Stimulated activated CD4-positive, alpha-beta T cell treated with anti-CD3 and anti-CD28 coated beads, Interleukin-4, amount 100 ng/mL, for 24 hours (primary cell): ENCODE measurements around the gene MRC2.

ENCODE experiments used
- DNase-seq: peaks from one replicate; pipeline ENCODE4 v3.0.0-alpha.2; 2020

MRC2 gene

GRCh38 chr17:62664336-62665120 lies 37.1 kb downstream of the MRC2 start:
- DNase-seq = no peak

DNA sequence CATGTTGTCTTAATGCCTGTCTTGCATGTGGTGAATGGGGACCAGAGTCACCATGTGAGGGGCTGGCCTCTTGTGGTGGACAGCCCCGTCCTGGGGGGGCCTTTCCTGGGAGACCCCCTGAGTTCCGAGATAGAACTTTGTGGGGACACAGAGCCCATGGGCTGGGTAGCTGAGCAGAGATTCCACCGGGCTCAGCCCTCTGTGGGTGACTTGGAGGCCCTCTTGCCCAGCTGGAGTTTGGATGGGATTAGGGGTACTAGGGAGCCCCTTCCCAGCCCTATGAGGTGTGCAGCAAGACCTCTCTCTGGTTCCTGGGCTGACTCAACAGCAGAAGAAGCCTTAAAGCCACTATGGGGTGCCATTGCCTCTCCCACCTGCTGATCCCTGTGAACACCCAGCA lies 38.1 kb downstream of the MRC2 start:
- DNase-seq = no peak

DNA sequence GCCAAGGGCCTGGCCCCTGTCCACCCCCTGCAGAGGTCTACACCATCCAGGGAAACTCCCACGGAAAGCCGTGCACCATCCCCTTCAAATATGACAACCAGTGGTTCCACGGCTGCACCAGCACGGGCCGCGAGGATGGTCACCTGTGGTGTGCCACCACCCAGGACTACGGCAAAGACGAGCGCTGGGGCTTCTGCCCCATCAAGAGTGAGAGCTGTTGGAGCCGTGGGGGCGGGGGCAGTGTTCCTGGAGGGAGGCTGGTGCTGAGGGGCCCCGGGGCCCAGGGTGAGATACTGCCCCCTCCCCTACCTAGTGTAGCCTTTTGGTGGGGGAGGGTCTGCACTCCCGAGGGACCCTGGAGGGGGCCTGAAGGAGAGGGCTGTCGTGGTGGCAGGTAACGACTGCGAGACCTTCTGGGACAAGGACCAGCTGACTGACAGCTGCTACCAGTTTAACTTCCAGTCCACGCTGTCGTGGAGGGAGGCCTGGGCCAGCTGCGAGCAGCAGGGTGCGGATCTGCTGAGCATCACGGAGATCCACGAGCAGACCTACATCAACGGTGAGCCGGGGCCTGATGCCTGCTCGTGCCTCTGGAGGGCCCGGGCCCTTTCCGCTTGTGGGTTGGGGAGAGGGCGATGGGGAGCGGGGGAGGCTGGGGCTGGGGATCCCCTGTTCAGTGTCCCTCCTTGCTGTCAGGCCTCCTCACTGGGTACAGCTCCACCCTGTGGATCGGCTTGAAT lies 38.8 kb downstream of the MRC2 start:
- no peak for DNase-seq

DNA sequence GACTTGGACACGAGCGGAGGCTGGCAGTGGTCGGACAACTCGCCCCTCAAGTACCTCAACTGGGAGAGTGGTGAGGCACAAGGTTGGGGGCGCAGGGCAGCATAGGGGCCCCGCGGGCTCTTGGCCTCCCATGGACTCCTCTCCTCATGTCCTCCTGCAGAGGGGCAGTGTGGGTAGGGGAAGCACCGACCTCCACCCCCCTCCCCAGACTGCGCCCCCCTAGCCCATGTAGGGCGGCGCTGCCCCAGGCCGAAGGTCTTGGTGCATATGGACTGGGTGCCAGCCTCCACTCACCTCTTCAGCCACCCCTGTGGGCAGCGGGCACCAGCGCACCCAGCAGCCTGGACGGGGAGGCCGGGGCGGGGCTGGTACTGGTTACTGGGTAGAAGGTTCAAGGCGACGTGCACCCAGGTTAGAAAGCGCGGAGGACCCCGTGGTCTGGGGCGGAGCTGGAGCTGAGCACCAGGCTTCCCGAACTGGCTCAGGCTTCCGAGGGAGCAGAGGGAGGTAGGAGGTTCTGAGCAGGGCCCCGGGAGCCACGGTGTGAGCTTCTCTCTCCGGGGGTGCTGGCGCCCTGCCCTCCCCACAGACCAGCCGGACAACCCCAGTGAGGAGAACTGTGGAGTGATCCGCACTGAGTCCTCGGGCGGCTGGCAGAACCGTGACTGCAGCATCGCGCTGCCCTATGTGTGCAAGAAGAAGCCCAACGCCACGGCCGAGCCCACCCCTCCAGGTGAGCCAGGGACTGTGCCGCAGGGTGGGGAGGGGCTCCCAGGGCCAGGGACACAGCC lies 39.5 kb downstream of the MRC2 start:
- DNase-seq = no peak

DNA sequence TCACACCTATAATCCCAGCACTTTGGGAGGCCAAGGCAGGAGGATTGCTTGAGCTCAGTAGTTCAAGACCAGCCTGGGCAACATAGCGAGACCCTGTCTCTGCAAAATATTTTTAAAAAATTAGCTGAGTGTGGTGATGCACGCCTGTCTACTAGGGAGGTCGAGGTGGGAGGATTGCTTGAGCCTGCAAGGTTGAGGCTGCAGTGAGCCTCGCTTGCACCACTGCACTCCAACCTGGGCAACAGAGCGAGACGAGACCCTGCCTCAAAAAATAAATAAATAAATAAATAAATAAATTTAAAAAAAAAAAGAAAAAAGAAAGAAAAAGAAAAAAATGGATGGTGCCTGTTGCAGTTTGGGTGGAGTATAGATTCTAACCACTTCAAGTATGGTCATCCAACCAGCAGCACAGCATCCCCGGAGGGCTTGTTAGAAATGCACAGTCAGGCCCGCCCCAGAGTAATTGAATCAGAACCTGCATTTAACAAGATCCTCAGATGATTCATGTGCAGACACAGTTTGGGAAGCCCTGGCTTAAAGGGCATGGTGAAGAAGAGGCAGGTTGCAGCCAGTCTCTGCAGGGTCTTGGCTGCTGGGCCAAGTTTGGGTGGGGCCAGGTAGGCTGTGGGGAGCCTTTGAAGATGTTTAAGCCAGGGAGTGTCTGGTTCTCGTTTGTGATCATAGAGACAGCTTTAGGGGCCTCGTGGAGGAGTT lies 40.8 kb downstream of the MRC2 start:
- no peak for DNase-seq

- no peak for DNase-seq
Observed at GRCh38 chr17:62670202-62670821, 42.8 kb downstream of the MRC2 start.

- DNase-seq = no peak
Observed at GRCh38 chr17:62671553-62671952, 44.1 kb downstream of the MRC2 start.

- no peak for DNase-seq
Observed at GRCh38 chr17:62672957-62673356, 45.5 kb downstream of the MRC2 start.

GRCh38 chr17:62673614-62674362 lies 46.3 kb downstream of the MRC2 start:
- no peak for DNase-seq

DNA sequence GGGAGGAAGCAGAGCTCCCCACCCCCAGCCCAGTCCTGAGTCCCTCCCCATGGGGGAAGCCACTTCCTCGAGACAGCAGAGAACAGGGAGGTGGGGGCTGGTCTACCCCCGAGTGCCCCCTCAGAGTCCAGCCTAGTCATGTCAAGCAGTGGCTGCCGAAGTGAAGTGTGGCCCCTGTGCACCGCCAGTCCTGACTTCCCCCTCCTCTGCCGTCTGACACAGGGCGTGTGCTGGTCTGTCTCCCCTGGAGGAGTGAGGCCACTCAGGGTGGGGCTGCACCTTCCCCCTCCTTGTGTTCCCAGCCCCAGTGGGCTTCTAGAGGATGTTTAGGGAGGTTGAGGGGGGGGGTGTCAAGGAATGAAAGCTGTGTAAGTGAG lies 46.9 kb downstream of the MRC2 start:
- no peak for DNase-seq

- DNase-seq = no peak
Observed at GRCh38 chr17:62674841-62675240, 47.4 kb downstream of the MRC2 start.

DNA sequence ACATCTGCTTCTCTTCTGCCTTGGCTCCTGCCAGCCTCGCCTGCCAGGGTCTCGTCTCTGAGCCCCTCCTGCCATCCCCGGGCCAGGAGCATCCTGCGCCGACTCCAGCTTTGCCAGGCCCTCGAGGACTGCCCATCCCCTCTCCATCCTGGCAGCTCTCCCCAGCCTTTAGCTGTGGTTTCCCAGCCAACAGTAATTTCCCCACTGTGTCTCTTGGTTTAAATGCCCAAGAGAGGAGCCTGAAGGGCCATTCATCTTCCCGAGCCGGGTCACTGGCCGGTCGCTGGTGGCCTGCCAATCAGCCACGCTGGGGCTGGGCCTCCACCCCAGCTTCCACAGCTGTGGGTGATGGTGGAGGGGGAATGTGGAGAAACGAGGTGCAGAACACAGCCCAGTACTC lies 47.8 kb downstream of the MRC2 start:
- DNase-seq = no peak

GRCh38 chr17:62675701-62676100 lies 48.2 kb downstream of the MRC2 start:
- DNase-seq = no peak

GRCh38 chr17:62676231-62676943 lies 48.9 kb downstream of the MRC2 start:
- no peak for DNase-seq

DNA sequence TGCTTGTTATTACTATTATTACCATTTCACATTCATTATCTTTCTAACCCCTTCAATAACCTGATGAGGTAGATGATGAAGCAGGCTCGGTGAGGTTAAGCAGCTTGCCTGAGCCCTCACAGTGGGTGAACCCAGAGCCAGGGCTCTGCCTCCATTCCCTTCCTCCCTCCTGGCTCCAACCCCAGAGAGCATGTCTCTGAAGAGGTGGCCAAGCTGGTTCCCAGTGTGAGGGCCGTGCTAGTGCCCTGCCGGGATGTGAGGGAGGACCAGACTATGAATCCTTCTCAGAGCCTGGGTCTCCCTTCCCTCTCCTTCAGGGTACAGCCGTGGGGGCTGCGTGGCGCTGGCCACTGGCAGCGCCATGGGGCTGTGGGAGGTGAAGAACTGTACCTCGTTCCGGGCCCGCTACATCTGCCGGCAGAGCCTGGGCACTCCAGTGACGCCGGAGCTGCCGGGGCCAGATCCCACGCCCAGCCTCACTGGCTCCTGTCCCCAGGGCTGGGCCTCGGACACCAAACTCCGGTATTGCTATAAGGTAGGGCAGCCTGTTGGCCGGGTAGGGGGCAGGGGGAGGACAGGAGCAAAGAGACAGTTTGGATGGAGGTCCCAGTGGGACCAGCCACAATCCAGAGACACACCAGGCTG lies 49.6 kb downstream of the MRC2 start:
- DNase-seq = no peak

DNA sequence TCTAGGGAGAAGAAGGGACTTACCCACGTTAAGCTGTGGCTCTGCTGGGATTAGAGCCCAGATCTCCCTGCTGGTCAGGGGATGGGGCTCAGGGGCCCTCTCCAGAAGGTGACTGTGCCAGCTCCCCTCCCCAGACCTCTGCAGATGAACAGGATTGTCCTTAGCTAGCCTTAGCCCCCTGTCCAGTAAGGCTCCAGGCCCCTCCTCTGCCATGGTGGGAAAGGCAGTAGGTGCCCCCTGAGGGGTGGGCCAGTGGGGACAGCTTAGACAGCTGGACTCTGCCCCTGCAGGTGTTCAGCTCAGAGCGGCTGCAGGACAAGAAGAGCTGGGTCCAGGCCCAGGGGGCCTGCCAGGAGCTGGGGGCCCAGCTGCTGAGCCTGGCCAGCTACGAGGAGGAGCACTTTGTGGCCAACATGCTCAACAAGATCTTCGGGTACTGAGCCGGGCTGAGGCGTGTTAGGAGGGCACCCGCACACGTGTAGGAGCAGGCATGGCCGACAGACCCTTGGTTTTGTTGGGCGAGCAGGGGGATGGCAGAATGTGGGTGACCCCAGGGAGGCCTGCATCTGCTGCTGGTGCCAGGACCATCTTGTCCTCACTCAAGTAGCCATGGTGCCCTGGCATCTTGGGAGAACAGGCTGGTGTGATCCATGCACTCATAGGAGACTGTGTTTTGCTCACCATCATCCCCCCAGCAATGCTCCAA lies 50.9 kb downstream of the MRC2 start:
- DNase-seq = no peak

DNA sequence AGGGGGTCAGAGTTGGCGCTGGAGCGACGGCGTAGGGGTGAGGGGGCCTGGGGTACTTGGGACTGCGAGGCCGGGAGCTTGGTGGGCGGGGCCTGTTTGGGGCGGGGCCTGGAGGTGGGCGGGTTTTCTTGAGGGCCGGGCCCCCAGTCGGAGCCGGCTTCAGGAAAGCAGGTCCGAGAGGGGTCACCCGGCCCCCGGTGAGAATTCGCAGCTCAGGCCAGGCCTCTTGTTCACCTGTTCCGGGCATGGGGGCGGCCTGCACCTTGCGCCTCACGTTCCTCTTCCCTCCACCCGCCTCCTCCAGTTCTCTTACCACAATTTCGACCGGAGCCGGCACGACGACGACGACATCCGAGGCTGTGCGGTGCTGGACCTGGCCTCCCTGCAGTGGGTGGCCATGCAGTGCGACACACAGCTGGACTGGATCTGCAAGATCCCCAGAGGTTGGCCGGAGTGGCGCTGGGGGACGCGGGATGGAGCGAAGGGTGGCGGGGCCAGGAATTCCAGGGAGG lies 52.5 kb downstream of the MRC2 start:
- DNase-seq = no peak

GRCh38 chr17:62680541-62681052 lies 53.1 kb downstream of the MRC2 start:
- DNase-seq = no peak
